GM19023 (cell line): ENCODE results near the gene MPPED1.

ENCODE experiments used
- ATAC-seq: cut with Tn5 transposase; IDR thresholded peaks from one replicate; pipeline ENCODE4 v1.9.1; 2021; ENCODE audit warnings: mild to moderate bottlenecking, moderate library complexity; ENCODE audit not compliant: unreplicated experiment

The MPPED1 gene

DNA sequence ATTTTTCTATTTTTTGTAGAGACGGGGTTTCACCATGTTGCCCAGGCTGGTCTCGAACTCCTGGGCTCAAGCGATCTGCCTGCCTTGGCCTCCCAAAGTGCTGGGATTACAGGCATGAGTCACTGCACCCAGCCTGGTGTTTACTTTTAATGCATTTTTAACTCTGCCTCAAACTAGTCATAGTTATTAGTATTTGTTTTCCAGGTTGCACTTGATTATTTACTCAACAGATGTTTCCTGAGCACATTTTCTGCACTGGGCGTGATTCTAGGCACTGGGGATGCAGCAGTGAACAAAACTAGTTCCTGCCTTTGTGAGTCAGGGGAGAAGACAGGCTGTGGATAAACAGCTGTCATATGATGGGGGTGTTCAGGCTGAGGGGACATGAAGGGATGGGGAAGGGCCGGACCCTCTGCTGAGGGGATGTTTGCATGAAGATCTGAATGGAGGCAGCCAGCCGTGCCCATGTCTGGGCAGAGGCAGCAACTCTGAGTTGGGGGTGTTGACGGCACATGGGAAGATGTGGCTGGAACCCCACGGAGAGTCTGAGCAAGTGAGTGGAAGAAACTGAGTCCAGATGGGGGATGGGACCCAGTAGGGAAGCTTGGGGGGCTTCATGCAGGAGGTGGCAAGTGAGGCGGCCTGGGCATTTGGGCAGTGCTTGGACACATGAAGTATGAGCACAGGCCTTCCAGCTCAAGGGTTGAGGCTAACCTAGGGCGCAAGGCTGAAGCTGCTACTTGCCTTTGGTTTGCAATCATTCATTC, 34.4 kb downstream of the MPPED1 start:
- no peak for ATAC-seq

DNA sequence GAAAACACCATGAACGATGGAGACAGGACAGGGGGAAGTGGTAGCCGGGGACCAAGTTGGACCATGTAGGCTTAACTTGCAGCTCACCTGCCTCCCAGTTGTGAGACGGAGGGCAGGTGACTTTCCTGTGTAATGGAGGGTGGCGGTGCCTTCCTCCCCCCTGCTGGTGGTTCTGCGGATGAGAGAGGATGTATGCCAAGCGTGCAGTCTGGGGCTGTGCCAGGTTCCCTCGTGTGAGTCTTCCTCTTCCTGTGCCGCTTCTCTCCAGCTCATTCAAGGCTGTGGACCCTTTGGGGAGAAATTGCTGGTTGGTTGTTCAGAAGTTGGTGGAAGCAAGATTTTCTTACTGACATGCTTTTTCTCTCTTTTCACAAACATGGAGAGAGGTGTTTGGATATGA, 35.1 kb downstream of the MPPED1 start:
- ATAC-seq = no peak

DNA sequence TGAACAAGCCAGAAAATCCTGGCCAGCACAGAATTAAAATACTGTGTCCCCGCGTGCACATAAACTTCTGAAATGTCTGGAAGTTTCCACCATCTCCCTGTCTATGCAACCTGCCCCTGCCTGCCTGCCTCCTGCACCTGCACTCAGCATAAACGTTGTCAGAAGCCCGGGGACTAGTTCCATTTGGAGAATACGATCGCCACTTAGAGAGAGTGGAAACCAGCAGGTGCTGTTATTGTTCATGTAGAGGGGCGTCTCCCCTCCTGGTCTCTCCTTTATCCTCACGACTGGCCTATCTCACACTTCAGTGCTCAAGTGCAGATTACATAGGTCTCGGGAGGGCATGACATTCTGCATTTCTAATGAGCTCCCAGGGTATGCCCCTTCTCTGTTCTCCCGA, 35.6 kb downstream of the MPPED1 start:
- no peak for ATAC-seq

DNA sequence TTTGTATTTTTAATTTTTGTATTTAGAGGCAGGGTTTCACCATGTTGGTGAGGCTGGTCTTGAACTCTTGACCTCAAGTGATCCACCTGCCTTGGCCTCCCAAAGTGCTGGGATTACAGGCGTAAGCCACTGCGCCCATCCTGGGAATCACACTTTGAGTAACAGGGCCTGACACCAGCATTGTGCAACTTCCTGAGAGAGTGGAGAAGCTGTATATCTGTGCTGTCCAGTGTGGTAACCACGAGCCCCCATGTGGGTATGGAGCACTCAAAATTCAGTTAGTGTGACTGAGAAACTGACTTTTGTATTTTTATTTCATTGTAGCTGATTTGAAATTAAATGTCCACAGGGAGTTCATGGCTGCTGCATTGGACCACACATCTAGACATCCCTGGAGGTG, 36.2 kb downstream of the MPPED1 start:
- ATAC-seq = no peak

DNA sequence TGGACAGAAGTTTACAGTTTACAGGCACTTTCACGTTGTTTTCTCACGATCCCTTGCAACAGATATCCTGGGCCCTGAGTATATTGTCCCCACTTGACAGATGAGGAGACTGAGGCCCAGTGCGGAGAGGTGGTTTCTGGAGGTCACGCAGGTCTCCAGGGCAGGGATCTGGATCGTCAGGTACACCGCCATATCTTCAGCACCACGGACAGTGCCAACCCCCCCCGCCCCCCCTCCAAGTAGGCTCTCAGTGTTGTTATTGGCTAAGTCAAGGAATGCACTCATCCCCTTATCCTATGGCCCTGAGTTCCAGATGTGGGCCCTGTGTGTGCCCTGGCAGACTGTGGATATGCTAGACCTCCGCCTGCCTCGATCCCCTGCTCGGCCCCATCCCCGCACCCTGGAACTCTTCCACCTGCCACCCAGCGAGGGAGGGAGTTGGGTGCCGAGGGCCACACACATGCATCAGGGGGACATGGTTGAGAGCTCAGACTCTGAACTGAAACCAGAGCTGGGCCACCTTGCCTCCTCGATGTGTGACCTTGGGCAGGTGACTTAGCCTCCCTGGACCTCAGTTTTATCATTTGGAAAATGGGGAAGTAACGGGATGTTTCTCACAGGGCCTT, 37.5 kb downstream of the MPPED1 start:
- no peak for ATAC-seq

DNA sequence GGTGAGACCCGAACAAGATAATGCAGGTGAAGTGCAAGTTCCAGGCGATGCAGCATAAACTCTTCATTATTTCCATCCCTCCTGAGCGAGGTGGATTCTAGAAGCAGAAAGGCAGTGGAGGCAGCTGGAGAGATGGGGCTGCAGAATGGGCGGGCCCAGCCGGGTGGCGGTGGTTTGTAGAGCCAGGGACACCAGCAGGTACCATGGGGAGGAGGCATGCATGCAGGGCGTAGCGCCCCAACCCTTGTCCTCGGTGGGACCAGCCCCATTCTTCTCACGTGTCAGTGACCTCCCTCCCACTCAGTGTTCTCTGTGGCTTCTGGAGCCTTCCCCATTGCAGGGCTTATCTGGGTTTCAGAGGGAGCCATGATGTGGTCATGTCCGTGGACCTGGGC, 38.0 kb downstream of the MPPED1 start:
- no peak for ATAC-seq

DNA sequence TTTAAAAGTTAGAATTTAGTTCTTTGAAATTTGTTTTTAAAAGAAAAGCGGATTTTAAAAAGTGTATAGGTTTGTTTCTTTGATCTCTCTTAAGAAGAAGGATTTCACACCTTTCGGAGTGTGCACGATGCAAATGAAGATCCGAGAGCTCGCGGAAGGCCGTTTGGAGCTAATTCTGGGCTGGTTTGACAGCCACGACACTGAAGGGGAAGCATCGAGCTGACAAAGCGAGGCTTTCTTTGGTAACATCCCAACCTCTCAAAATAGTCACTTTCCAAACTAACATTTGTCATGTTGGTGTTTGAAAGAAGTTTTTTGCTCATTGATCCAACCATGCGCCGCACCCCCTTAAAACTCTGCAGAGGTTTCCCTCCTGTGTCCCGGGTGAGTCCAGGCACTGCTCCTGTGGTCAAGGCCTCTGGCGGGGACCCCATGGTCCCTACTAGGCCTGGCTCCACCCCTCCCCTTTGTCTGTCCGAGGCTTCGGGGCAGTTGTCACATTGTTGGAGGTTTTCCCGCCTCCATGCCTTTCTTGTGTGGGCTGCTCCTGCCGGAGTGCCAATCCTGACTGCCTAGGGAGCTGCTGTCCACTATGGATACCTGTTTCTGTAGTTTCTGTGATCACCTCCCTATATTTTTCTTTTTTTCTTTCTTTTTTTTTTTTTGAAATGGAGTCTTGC, 39.7 kb downstream of the MPPED1 start:
- no peak for ATAC-seq

DNA sequence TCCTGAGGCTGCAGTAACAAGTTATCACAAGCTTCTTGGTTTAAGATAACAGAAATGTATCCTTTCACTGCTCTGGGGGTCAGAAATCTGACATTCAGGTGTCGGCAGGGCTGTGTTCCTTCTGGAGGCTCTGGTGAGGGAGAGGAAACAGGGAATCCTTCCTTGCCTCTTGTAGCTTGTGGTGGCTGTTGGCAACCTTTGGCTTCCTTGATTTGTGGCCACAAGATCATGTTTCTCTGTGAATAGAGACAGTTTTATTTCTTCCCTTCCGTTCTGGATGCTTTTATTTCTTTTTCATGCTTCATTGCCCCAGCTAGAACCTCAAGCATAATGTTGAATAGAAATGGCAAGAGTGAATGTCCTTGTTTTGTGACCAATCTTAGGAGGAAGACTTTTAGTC, 44.0 kb downstream of the MPPED1 start:
- ATAC-seq = no peak

DNA sequence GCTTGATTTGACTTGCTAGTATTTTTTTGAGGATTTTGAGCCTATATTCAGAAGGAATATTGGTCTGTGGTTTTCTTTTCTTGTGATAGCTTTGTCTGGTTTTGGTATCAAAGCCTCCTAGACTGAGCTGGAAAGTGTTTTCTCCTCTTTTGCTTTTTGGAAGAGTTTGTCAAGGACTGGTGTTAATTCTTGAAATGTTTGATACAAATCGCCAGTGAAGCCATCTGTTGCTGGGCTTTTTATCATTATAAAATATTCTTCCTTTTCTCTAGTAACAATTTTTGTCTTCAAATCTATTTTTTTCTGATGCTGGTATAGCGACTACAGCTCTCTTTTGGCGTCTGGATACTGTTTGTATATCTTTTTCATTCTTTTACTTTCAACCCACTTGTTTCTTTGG, 45.2 kb downstream of the MPPED1 start:
- no peak for ATAC-seq

DNA sequence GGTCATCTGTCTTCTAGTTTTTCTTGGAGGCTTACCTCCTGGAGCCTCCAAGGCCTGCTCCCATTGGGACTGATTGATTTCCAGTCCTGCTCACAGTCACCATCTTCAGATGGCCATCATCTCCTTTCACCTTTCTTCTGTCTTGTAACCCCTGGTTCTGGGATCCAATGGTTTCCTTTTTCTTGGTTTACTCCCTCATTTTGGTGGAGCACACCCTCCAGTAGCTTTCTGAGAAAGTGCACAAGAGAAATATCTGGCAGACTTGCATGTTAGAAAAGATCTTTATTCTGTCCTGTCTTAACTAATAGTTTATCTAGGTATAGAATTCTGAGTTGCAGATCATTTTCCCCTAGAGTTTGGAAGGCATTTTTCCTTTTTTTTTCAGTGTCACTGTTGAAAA, 50.9 kb downstream of the MPPED1 start:
- no peak for ATAC-seq

DNA sequence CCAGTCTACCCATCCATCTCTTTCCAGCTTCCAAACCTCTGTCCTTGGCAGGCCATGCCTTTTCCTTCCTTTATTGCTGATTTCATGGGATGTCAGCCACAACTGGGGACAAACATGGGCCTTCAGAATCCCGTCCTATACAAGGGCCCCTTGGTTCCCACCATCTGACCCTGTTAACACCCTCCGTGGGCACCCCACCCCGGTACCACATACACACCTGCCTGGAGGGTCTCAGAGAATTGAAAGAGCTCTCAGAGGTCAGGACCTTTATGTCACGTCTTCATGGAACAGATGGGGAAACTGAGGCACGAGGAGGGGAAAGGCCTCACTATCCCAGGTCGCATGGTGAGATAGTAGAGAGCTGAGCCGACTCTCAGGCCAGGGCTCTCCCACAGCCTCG, 53.0 kb downstream of the MPPED1 start:
- ATAC-seq = no peak

DNA sequence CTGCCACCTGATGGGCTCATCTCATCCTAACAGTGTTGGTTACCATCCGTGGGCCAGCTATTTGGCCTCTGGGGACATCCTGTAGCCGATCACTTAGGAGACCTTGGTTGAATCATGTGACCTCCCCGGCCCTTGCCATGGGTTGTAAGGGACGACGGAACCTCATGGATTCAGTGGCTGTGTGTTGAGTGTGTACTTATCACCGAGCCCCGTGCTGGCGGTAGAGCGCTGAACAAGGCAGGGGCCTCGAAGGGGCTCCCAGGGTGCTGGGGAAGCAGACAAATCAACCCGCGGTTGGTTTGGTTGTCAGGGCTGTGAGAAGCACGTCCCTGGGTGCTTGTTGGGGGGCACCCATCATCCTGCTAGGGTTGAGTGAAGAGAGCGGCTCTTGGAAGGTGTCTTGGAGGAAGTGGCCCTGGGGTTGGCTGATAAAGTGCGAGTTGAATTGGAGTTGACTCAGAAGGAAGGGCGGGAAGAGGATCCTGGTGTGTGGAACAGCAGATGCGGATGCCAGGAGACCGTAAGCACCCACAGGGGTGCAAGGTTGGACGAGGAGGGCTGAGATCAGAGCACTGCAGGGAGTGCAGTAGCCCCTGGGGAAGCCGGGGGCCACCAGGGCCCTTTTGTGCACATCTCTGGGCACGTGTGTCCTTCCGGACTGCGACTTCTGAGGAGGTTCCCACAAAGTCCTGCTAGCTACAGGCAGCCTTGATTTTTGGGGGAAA, 53.6 kb downstream of the MPPED1 start:
- ATAC-seq = no peak

DNA sequence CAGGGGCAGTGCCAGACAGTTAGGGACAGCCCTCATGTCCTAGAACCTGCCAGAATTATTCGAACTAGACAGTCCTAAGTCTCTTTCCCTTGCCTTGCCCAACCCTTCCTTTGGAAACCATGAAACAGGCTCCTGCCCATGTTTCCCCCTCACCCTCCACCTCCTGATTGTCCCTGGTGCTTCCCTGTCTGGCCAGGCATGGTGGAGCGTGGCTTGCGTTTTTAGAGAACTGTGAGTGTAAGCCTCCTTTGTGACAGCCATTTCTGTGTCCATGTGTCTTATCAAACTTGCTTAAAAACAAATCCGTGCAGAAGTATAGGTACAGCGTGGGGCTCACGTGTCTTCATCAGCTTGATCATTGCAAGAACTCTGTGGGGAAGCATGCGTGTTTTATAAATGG, 54.9 kb downstream of the MPPED1 start:
- ATAC-seq = no peak

DNA sequence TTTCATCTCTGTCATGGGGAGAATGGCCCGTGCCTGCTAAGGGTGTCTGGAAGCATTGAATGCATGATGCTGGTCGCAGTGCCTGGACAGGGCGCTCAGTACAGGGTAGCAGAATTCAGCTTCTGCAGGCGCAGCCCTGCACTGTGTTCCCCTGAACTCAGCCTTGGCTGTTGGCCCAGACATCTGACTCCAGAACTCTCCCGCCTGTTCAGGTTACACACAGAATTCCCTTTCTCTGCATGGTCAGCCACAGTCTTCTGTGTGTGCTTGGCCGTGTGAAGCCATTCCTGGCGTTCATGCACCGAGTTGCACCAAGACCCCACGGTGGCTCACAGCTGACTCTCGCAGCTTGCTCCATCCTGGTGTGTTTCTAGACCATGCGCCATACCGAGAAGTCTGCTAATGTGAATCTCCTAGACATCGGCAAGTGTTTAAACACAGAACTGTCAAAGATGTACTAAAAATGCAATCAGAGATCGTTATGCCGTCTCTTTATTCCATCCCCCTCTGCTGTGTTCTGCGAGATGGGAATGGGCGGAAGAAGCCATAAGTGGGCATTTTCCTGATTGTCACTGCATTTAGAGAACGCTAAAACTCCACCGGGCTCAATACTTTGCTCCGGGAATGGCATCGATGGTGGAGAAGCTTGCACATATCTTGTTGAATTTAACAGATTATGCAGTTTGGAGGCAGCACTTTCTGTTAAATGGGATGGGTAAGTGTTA, 55.6 kb downstream of the MPPED1 start:
- no peak for ATAC-seq

DNA sequence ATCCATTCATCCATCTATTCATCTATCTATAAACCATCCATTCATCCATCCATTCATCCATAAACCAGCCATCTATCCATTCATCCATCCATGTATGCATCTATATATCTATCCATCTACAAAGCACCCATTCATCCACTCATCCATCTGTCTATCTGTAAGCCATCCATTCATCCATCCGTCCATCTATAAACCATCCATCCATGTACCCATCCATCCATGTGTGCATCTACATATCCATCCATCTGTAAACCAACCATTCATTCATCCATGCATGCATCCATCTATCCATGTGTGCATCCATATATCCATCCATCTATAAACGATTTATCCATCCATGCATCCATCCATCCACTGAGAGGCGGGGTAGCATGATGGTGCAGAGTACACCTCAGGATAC, 58.4 kb downstream of the MPPED1 start:
- ATAC-seq = no peak

DNA sequence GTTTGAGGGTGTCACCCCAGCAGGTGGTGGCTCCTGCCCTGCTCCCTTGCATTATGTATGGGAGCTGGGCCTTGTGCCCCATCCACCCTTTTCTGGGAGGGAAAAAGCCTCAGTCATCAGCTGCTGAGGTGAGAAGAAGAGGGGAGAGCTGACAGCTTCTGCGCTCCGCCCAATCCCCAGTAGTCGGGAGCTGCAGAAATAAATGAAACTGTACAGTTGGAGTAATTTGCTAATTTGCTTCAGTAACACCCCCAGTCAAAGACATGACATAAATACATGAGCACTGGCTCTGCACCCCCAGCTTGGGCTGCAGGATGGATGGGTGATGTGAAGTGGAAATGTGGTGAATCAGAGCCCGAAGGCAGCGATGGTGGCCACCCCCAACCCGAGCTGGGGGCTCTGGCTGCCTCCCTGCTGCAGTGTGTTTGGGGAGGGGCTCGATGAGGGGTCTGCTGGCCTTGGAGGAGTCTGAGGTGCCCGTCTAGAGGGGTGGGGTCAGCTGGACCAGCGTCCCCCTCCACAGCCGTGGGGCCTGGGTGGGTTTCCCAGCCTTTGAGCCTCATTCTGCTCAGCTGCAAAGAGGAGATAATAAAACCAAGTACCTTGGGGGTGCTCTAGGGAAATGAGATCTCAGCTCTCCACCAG, 59.2 kb downstream of the MPPED1 start:
- ATAC-seq = no peak

DNA sequence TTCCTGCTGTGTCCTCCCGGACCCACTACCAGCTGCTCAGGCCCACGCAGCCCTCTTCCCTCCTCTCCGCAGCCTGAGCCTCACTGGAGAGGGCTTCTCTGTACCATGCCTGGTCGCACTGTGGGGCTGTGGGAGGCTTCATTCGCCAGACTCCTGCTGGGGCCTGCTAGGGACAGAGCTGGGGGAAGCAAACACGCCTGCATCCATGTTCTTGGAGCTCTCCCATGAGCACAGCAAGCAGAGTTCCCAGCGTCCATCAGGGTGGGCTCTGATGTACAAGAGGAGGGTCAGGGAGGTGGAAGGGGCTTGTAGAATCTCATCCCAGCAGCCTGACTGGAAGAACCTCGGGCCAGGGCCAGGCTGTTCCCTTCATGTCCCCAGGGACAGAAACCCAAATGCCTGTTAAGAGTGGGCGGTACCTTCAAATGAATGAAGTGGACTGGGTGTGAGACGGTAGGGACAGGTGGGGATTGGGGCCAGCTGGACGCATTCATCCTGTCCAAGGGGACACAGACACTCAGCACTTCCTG, 59.9 kb downstream of the MPPED1 start:
- ATAC-seq = no peak

DNA sequence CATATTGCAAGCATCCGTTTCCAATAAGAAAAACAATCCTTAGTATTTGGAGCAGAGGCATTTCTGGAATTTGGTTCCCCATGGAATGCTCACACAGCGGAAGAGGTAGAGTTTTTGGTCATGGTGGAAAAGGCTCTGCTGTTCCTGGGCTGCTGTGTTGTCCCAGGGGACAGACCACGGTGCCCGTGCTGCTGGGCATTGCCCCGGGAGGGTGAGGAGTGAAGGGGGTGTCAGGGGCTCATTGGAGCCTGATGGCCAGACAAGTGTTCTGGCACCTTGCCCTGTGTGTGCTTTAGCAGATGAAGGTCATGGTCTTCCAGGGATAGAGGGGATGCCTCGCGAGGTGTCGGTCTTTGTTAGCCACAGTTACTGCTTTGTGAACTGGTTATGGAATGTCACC, 61.2 kb downstream of the MPPED1 start:
- no peak for ATAC-seq

DNA sequence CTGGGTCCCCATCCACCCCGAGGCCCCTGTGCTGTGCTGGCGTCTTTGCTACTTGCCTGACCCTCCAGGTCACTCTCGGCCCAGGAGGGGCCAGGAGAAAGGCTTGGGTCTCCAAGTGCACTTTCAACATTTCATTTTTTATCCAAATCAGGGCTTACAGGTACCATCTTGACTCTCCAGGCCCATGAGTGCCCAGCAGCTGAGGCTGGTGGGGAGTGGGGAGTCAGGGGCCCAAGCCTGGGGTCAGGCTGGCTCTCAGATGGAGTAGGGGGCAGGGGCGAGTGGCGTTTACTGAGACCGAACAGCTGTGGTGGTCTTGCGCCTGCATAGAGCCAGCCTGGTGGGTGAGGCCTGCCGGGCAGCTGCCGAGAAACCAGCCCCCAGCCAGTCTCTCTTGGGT, 61.6 kb downstream of the MPPED1 start:
- ATAC-seq = no peak
